ENCODE measurements around the gene CEBPE.

The CEBPE gene

GRCh38 chr14:23071921-23072539 is 47.0 kb downstream of the CEBPE start:
- DNase-seq = no peak

GRCh38 chr14:23071244-23071920 is 47.7 kb downstream of the CEBPE start:
- no peak for DNase-seq

GRCh38 chr14:23070262-23071129 is 48.6 kb downstream of the CEBPE start:
- DNase-seq = no peak

- no peak for DNase-seq
Measured at GRCh38 chr14:23069413-23069806, 49.6 kb downstream of the CEBPE start.

GRCh38 chr14:23068789-23069412 is 50.2 kb downstream of the CEBPE start:
- DNase-seq = no peak

- no peak for DNase-seq
Measured at GRCh38 chr14:23067847-23068788, 50.9 kb downstream of the CEBPE start.
